Omental fat pad (tissue), 4 donors: ENCODE data around the gene KCNH5. TPM values are rescaled to one million over a fixed set of nuclear protein-coding genes. Genes with fewer than 3 reads are reported as not detected.

Source experiments
- ATAC-seq: fragments of 150-250 bp; one replicate; pipeline ENCODE4 v1.9.1; 2016; ENCODE audit warnings: mild to moderate bottlenecking, moderate library complexity; ENCODE audit not compliant: low FRiP score
- DNase-seq: peaks from one replicate; pipeline ENCODE4 v3.0.0-alpha.2; 2019; ENCODE audit warnings: low spot score
- total RNA-seq, 4 donors: library from RNA; depleted of rRNA; stranded (reverse); fragments of >200 nt; gene quantifications; one replicate each; pipeline ENCODE4 v1.1.0, GENCODE V29; 2016
- TF ChIP-seq, protein P1 (sequence below), 3 donors: fragments of 450-650 bp; IDR thresholded peaks; one replicate each; pipeline ENCODE4 v1.5.1; 2016 to 2017; ENCODE audit warnings: antibody characterized with exemption in 3 of 3, mild to moderate bottlenecking in 3 of 3, moderate library complexity in 2 of 3

KCNH5 gene
- total RNA-seq, 4 donors from 2014 or later = 1.1 to 6.2 (median 1.1) TPM; not detected in 1

DNA sequence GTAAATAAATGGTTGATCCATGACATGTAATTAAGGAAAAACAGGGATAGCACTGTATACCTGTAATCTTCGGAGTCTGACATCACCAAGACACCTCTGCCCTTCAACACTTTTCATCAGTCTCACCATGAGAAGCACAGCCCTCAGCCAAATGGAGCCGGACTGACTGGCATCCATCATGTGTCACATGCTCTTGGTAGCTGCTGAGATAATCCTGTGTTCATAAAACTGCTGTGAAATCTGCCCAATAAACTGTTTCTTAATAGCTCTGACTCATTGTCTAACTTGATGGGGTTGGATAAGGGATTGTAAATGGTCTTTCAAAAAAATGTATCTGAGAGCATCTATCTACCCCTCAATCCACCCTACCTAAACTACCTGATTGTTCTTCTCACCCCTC lies 33.6 kb downstream of the KCNH5 start:
- DNase-seq = no peak
- no peak for ATAC-seq
- TF ChIP-seq, protein P1, sequence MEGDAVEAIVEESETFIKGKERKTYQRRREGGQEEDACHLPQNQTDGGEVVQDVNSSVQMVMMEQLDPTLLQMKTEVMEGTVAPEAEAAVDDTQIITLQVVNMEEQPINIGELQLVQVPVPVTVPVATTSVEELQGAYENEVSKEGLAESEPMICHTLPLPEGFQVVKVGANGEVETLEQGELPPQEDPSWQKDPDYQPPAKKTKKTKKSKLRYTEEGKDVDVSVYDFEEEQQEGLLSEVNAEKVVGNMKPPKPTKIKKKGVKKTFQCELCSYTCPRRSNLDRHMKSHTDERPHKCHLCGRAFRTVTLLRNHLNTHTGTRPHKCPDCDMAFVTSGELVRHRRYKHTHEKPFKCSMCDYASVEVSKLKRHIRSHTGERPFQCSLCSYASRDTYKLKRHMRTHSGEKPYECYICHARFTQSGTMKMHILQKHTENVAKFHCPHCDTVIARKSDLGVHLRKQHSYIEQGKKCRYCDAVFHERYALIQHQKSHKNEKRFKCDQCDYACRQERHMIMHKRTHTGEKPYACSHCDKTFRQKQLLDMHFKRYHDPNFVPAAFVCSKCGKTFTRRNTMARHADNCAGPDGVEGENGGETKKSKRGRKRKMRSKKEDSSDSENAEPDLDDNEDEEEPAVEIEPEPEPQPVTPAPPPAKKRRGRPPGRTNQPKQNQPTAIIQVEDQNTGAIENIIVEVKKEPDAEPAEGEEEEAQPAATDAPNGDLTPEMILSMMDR (IDR thresholded peaks at IDR 0.05) = no peak

DNA sequence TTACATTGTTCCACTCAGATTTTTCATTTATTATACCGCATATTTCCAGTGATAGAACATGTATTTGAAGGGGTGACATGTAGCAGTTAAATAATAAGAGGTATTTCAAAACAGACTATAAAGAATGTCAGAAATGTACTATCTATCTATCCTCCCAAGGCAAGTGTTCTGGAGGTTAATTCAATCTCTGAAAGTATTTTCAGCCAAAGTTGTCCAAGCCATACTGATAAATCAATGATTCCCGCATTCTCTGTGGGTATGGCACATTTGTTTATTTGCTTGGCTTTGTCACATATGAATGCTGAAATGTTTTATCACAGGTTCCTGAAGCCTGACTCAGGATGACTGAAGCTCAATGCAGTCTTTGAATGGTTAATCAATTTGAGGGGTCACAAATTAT lies 35.8 kb downstream of the KCNH5 start:
- TF ChIP-seq, protein P1 (IDR thresholded peaks at IDR 0.05) = no peak
- no peak for DNase-seq
- no peak for ATAC-seq

DNA sequence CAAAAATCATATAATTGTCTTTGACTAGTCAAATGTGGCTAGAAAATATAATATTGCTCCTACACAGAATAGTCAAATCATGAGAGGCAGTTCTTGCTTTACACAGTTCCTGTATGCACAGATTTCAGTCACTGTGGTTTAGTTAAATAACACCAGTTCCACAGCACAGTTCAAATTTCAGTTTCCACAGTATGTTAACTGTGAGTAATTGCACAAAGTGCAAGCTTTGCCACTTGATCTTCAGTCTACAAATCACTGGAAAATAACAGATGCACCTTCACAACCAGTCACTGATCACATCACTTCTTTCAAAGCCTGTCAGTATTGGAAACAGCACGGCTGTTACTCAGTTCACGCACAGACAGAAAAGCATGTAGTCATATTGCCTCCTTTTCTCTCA lies 38.7 kb downstream of the KCNH5 start:
- ATAC-seq (no peak), DNase-seq (no peak)
- TF ChIP-seq, protein P1 (IDR thresholded peaks at IDR 0.05) = no peak

DNA sequence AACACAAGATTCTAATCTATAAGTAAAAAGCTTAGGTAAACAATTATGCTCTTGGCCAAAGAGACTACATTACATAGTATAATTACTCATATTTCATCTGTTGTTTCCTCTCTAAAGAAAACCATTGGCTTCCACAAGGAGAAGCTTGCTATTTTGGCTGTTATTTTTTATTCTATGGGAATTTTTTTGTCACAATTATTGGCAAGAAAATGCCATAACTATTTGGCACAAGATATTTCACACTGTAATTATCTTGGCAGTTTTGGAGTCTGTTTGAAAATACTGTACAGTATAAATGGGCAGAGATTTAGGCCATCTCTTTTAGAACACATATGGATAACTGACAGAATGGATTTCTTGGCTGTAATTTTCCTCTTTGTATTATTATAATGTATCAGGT lies 51.2 kb downstream of the KCNH5 start:
- TF ChIP-seq, protein P1 (IDR thresholded peaks at IDR 0.05) = no peak
- ATAC-seq = no peak
- no peak for DNase-seq

DNA sequence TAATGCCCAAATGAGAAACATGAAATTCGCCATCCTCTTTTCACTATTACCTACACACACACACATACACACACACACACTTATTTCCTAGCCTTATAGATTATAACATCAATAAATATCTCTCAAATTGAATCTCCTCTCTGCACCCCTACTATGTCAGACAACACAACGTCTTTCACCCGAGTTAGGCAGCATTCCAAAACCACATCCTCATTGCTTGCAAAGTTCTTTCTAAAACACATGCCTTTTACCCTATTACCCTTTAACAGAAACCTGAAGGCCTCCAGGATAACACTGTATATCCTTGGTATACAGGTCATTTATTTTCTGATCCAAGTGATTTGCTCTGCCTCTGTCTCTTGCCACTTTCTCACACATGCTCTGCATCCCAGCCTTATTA lies 56.3 kb downstream of the KCNH5 start:
- TF ChIP-seq, protein P1 (IDR thresholded peaks at IDR 0.05) = no peak
- DNase-seq = no peak
- ATAC-seq = no peak

DNA sequence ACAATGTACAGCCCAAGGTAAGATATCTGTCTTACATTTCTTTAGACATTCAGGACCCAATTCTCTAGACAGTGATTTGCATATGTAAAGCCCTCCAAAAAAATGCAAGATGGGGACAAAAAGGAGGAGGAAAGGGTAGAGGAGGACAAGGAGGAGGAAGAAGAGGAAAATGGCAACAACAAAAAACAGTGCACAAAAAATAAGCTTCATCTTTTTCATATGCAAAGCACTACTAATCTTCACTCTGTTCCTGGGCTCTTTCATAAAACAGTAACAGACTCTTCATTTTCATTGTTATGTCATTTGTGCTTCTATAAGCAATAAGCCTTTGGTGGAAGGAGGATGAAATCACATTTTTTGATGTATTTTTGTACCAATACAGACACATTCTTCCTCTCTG lies 61.4 kb downstream of the KCNH5 start:
- ATAC-seq (no peak), DNase-seq (no peak)
- TF ChIP-seq, protein P1 (IDR thresholded peaks at IDR 0.05) = no peak

DNA sequence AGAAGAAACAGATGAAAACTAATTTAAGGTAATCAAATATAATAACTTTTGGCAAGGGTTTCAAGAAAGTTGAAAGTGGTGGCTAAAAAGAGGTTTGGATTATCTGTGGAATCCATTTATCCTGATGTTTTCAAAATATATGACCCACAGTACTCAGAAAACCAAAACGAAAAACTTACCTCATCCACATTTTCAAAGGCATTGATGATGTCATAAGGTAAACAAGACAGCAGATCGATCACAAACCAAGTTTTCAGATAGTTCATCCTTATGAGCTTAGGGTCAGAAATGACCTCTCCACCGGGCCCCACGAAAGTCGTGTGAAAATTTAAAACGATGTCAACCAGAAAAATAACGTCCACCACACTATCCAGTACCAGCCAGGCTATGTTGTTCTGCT lies 64.6 kb downstream of the KCNH5 start:
- ATAC-seq (no peak), DNase-seq (no peak)
- TF ChIP-seq, protein P1 (IDR thresholded peaks at IDR 0.05) = no peak
